Midbrain (tissue), 1 donor: ENCODE results near the gene CCDC28A.
A peak's percentile ranks its signal among the peaks of the same experiment; 100 is the strongest.
"Not testable (repeated sequence)": the region's sequence is repeated elsewhere in the genome, so short reads cannot be mapped to it uniquely, and the experiment has no call there.

ENCODE experiments used
- DNase-seq: peaks from one replicate; lab custom pipeline; 2025; lab: John Stamatoyannopoulos, UW

Gene CCDC28A

DNA sequence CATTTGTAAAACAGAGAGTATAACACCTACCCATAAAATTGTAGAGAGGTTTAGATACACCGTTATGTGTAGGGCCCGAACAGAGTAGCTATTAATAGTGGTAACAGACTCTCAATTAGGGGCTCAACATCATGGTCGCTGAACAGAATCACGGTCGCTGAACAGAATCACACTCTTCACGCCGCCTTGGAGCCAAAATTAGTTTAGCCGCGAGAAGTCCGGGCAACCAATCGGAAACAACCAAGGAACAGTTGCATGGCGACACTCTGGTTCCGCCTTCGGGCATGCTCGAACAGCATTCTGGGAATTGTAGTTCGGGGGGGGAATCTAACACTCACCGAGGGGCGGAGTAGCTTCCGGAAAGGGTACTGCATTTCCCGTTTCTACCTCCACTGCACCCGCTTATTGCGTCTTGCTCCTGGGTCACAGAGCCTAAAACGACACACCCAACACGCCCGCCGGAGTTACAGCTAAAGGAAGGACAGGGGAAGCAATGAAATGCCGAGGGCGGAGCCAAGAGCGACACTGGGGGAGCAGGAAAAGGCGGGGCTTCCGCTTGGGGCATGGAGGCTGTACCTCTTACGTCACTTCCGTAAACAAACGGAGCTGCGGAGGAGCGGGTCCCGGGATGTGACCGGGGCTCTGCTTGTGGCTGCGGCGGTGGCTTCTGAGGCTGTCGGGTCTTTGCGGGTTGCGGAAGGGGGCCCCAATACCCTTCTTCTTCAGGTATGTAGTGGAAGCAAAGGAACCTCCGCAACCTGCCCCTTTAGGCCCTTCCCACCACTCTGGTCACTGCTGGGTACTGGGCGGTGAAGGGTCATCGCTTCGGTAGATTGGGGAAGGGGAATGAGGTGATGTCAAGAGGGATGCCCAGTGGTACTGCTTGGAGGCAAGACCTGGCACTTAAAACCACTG lies at the start of gene CCDC28A:
TSS of gene CCDC28A (plus strand) at position 593 of the 915 bp plus-strand sequence. CDS start 2,352 bp downstream, outside the sequence.
- peak; percentile 98 for DNase-seq

DNA sequence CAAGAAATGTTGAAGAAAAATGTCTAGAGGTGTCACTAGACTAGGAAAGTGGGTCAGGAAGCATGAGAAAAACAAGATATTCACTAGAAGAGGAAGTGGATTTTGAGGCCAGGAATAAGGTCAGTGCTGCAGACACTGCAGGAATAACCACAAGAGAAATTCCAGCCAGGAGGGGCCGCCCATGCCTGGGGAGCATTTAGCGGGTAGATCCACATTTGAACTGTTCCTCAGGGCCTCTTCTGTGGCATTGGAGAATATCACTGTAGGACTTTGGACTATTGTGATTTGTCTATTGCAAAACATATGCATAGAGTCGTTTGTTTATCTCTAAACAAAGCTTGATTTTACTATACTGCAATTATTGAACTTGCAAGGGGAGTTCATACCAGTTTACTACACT lies 49.6 kb upstream of the CCDC28A start:
- DNase-seq, result peak; percentile 23

DNA sequence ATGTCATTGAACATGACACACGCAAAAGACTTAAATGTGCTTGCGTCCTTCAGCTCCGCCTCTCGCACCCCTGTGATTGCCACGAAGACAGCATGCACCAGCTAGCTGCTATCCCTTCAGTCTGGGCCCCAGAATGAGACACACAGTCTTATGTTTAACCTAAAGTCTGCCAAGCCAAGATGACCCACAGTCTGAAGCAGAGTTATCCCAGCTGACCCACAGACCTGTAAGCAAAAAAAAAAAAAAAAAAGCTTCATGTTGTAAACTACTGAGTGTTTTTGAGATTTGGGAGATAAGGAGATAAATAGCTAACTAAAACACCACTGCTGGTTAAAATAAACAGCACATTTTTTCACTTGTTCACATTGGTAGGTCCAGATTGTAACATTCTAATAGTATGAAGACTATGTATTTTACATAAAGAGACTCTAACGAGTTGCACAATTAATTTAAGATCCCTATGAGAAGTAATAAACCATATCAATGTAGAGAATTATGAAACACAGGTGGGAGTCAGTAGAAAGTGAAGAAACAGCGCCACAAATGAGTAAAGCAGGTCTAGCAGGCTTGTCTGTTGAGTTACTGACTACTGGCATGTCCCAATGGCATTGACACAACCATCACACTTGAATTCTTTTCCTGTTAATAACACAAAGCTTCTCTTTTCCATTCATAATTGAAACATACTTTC lies 47.4 kb upstream of the CCDC28A start:
- no peak for DNase-seq

DNA sequence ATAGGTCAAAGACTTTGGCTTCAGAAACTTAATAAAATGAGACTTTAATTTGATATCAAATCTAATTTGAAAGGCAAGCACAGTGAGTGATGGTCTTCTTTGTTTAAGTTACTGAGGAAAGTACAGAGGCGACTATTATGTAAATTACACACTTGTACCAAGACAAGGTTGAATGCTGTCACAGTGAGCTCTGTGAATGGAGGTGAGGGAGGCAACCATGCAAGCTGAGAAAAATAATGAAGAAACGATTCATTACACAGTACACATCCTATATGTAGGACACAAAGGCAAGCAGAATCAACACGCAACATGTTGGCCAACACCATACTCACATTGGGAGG lies 46.8 kb upstream of the CCDC28A start:
- DNase-seq, result no peak

DNA sequence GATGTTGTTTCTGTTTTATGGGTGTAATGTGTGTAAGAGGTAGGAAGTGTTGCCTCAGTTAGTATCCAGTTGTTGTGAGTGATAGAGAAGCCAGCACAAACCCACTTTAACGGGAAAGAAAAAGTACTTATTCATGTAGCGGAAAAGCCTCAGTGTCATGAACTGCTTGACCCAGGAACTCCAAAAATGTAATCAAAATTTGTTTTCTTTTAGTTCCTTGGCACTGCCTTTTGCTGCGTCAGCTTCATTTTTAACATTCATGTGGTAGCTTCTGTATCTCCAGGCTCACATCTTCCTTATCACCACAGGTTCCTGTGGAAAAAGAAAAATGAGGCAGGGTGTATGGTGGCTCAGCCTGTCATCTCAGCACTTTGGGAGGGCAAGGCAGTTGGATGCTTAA lies 46.4 kb upstream of the CCDC28A start:
- DNase-seq, result no peak

DNA sequence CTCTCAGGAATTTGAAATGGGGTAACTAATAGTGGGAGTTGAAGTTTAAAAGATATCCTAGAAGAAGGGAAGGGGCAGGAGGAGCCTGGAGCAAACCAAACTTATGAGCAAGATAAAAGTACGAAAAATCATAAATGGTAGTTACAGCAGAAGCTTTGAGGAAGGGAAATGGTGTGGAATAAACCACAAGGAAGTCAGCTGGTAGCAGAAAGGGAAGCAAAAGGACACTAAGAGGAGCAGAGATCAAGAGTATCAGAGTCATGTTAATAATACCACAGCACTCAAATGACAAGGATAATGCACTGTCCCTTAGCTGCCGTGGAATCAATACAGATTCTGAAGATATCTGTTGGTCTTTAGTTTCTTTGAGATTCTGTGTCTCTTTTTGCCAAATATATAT lies 44.9 kb upstream of the CCDC28A start:
- no peak for DNase-seq

DNA sequence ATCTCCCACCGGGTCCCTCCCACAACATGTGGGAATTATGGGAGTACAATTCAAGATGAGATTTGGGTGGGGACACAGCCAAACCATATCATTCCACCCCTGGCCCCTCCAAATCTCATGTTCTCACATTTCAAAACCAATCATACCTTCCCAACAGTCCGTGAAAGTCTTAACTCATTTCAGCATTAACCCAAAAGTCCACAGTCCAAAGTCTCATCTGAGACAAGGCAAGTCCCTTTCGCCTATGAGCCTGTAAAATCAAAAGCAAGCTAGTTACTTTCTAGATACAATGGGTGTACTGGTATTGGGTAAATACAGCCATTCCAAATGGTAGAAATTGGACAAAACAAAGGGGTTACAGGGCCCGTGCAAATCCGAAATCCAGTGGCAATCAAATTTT lies 43.5 kb upstream of the CCDC28A start:
- DNase-seq, result not testable (repeated sequence)

DNA sequence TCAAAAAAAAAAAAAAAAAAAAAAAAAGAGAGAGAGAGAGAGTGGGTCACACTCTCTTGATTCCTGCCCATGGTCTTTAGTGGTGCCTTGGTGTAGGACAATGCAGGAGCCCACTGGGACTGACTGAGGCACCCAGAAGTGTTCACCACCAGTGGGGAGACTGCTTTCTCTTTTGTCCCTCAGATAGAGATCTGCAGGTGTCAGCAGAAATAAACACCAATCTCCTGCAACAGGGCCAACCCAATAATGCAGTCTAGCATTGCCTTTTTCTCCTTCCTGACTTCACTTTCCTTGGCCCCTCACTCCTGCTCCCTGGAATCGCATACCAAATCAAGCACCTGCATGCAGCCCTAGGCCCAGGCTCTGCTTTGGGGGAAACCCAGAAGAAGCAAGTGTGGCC lies 39.0 kb upstream of the CCDC28A start:
- DNase-seq, result no peak

DNA sequence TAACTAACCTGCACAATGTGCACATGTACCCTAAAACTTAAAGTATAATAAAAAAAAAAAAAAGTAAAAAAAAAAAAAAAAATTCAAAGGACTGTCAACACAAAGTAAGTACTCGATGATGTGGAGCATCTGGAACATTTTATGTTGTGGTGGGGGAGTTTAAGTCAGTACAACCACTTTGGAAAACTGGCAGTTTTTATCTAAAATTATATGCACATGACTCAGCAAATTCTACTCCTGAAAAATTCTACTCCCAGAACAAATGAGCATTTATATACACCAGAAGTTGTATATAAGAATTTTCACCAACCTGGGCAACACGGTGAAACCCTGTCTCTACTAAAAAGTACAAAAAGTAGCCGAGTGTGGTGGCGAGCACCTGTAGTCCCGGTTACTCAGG lies 36.9 kb upstream of the CCDC28A start:
- DNase-seq, result no peak

DNA sequence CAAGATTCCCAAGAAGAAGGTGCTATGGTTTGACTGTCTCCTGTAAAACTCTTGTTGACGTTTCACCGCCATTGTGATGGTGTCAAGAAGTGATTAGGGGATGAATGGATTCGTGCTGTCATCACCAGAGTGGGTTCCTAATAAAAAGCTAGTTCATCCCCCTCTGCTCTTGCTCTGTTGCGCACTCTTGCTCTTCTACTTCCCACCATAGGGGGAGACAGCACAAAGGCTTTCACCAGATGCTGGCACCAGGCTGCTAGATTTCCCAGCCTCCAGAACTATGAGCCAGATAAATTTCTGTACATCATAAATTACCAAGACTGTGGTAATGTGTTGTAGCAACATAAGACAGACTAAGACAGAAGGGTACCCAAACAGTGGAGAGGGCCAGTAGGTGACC lies 21.6 kb upstream of the CCDC28A start:
- no peak for DNase-seq

DNA sequence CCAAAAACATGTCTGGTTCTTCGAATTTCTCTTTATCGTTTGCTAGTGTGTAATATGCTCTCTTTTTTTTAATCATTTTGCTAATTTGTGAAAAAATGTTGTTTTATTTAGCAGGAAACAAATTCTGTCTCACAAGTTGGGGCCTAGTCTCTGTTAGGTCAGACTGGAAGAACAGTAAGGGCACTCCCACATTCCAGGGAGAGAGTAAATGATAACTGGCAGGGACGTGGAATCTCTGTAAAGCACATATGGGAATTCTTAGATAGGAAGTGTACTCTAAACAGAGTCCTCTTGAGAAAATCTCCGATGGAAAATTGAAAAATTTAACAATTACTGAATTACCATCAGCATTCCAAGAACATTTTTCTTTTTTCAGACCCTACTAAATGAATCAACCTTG lies 16.4 kb upstream of the CCDC28A start:
- no peak for DNase-seq

DNA sequence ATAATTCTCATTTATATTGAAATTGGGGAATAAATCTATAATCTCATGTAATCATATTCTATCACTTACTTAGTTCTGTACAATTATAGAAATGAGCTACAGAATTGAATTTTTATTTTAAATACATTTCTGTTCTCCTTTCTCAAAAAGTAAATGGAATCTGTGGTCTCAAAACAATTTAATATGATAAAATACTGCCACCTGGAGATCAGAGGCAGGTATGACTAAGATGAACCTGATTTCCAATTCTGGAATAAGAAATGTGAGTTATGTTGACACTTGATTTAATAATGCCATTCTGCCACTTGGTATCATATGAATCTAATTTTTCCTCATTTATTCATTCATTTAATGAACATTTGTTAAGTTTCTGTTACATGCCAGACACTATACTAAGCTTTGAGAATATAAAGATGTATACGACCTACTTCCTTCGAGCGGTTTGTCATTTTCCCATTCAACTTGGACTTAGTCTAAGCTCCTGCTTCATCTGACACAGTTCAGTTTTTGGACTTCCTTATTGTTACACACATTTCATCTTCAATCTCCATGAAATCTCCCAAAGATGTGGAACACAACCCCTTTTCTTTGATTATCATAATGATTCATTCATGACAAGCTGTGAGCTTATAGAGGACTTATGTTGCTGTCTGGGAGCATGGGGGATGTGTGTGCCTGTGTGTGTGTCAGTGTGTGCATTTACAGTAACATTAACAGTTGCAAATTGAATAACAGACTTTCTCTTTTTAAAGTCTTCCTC lies 7.5 kb upstream of the CCDC28A start:
- peak; percentile 39 for DNase-seq

DNA sequence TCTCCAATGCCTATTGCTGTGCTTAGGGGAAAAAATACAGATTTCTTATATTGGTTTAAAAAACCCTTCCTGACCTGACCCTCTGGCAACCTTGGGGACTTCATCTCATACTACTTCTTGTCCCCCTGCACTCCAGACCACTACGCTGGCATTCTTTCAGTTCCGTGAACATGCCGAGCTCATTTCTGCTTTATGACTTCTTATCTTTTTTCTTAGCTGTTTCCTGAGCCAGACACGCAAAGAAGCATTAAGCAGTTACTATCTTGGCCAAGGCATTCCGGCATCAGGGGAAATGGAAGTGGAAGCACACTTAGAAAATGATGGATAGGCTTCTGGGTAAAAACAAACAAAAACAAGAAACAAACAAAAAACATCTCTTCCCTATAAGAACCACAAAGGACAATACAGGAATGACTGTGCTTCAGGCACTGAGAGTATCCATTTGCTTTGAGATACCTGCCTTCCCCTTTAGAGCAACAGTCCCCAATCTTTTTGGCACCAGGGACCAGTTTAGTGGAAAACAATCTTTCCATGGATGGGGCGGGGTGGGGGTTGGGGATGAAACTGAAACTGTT lies 4.4 kb upstream of the CCDC28A start:
- DNase-seq, result no peak

DNA sequence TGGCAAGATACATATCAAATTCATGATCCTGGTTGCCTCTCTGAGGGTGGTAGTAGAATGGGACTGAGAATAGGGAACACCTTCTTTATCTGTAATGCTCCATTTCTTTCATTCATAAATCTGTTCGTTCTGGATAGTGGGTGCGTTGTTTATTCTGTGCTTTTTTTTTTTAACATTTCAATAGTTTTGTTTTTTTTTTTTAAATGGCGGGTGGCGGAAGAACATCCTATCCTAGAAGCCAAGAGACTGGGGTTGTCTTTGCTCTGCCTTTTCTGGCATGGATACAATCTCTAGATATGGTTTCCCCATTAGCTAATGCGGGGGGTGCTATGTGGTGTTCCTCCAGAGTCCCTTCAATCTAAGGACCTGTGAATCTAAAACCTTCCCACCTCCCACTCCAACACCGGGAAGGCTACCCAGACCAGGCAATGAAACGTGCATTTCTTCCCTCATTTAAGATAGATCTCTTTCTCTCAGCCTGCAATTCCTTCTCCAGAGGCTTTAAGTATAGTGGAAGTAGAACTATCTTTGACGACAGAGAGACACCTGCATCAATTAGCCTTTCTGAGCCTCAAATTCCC lies 883 bp upstream of the CCDC28A start:
- DNase-seq, result no peak

DNA sequence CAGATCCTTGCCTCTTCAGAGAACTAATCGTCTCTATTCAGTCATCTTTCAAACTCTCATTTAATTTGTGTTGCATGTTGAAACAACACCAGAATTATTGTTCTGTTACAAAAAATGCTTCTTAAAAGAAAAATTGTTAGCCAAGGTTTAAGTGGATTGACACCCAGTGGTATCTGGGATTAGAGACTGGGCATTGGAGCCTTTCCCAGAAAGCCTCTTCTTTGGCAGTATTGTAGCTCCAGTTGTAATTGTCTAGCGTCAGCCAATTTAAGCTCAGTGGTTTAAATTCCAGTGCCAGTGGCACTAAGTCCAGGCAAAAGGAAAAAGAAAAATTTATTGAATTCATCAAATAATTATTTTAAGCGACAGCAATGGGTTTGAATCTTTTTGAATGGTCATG lies 801 bp downstream of the CCDC28A start:
- peak; percentile 55 for DNase-seq

DNA sequence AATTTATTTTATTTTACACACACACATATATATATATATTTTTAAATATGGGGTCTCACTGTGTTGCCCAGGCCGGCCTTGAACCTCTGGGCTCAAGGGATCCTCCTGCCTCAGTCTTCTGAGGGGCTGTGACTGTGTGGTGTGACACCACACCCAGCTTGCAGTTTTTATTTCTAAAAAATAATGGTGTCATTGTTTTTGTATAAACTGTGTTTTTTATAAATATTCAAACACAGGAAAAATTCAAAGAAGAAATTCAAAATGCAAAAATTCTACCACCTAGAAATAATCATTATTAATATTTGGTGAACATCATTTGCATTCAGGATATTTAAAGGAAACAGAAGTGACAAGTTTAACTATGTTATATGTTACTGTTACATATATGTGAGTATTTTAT lies 3.1 kb downstream of the CCDC28A start:
- DNase-seq, result no peak

DNA sequence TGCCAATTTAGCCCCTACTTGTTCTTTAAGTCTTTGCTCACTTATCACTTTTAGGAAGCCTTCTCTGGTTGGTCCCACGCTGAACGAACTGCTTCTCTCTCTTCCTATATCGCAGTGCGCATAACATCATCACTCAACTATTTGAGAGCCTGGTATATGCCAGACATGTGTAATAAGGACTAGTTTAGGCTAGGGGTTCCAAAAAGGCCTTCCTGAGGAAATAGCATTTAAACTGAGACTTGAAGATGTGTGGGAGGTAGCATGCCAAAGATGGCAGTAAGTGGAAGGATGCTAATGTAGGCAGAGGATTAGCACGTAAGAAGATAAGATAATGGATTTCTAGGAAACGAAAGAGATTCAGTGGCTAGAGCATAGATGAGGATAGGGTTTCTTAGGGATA lies 4.8 kb downstream of the CCDC28A start:
- DNase-seq, result no peak

DNA sequence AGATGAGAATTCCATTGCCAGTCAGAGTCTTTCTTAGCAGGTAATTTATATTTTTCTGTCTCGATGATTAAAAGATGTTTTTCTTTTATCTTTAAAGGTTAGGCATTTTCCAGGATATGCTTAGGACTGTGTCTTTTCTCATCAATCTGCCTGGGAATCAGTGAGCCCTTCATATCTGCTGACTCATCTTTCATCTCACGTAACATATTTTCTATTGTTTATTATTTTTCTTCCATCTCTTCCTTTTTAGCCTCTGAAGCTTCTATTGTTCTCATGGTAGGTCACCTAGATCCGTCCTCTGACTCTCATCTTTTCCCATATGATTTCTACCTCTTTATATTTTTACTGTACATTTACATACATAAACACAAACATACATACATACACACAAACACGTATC lies 8.7 kb downstream of the CCDC28A start:
- DNase-seq, result no peak

DNA sequence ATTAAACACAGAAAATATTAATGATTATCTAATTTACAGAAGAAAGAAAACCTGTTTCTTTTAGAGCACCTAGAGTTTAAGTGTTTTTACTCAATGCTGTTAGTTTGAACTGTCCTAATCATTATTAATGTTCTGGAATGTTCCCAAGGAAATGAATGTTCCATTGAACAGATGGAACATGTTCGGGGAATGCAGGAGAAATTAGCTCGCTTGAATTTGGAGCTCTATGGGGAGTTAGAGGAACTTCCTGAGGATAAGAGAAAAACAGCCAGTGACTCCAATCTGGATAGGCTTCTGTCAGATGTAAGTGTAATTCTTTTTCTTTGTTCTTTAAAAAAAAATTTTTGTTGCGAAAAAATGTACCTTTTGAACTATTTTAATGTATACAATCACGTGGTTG lies 11.5 kb downstream of the CCDC28A start:
- DNase-seq, result no peak

DNA sequence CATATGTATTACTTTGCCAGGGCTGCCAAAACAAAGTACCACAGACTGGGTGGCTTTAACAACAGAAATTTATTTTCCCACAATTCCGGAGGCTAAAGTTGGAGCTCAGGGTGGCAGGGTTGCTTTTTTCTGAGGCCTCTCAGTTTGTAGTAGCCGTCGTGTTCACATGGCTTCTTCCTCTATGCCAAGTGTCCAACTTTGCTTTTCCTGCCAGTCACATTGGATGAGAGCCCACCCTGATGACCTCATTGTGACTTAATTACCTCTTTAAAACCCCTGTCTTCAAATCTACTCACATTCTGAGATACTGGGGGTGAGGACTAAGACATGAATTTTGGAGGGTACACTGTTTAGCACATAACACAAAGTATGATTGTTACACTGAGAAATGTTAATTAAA lies 12.4 kb downstream of the CCDC28A start:
- peak; percentile 27 for DNase-seq

DNA sequence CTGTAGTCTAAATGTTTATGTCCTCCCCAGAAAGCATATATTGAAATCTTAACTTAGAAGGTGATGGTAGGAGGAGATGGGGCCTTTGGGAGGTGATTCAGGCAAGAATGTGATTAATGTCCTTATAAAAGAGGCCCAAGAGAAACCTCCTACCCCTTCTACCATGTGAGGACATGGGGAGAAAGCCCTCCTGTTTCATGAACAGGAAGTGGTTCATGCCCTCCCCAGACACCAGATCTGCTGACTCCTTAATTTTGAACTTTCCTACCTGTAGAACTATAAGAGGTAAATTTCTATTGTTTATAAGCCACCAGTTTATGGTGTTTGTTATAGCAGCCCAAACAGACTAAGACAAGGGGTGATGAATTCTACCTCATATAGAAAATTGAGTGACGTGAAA lies 13.6 kb downstream of the CCDC28A start:
- DNase-seq, result no peak
